ENCODE measurements around the gene GPLD1. TPM values are rescaled to one million over a fixed set of nuclear protein-coding genes. Genes with fewer than 3 reads are reported as not detected.
"Not testable (repeated sequence)": the region's sequence is repeated elsewhere in the genome, so short reads cannot be mapped to it uniquely, and the experiment has no call there.

The GPLD1 gene
- total RNA-seq, 5 donors from 2014 or later (not counting 1 experiment from before 2014, with no cell fraction given): 0.50 to 1.5 (median 1.4) TPM

DNA sequence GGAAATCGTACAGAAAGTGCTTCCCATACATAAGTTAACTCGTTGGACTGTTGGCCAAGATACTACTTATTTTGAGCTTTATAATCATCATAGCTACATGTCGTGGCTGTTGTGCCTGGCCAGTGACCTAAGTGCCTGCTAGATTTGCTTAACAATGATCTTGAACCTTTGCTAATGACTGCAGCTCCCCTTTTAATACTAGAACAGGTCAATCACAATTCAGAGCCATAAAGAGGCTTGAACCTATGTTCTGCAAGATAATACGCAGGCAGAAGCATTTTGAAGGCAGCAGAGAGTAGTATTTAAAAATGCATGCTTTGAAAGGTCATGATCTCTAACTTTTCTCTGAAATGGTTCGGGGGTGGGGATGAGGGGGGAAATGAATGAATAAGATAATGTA, 84.1 kb downstream of the GPLD1 start:
- DNase-seq: no peak
- 97% methylated on average over 3 of the region's 5 CpGs for WGBS (ENCODE audit: insufficient coverage)
- no peak overlapping the region for H3K4me3 Mint-ChIP-seq

DNA sequence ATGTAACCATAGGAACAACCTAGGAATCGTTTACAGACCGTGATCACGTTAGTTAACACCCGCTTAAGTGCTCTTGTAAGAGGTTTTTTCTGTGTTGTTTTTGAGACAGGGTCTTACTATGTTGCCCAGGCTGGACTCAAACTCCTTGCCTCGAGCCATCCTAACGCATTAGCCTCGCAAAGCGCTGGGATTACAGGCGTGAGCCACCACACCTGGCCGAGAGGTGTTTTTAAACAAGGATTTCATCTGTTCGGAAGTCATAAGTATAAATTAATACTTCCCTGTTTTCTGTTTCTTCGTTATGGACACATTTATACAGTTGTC, 85.9 kb downstream of the GPLD1 start:
- Histone ChIP-seq H3K36me3 (ENCODE audit: control insufficient read depth in 2 of 2, extremely low read depth in 1 of 2, insufficient read depth in 1 of 2, low read length in 1 of 2) (peaks cover 0 to 8% of the 10 kb centered on the region in 2 donors), H3K27me3 (replicated peaks in 1 of 2; ENCODE audit: control insufficient read depth in 2 of 2, extremely low read depth in 1 of 2, insufficient read depth in 2 of 2, low read length in 1 of 2) (peaks cover 2 to 10% of the 10 kb centered on the region in 2 experiments), H3K9me3 (no peaks in the 10 kb centered on the region), H3K4me1 (ENCODE audit: control insufficient read depth in 1 of 2, extremely low read depth in 1 of 2, insufficient read depth in 2 of 2, low read length in 2 of 2) (peaks cover 10 to 15% of the 10 kb centered on the region in 2 experiments), H3K27ac (ENCODE audit: low read length) (no peak overlapping the region), H3K4me3 (ENCODE audit: control insufficient read depth in 1 of 2, extremely low read depth in 1 of 2, low read length in 1 of 2) (peak overlapping the region; percentile 65 to 95)
- 3% methylated on average over 5 of the region's 12 CpGs for WGBS (ENCODE audit: insufficient coverage)
- no peaks in the 10 kb centered on the region for H3K9me3 Mint-ChIP-seq
- peak overlapping the region; percentile 30 to 71 for H3K27ac Mint-ChIP-seq
- peaks cover 16 to 18% of the 10 kb centered on the region in 2 donors for H3K27me3 Mint-ChIP-seq
- ATAC-seq (replicated peaks in 1 of 4) (no peak), DNase-seq (peak in 1 of 35 experiments; percentile 10)
- ChIA-PET CTCF (no interaction called here), POLR2A (no interaction called here)
- H3K36me3 Mint-ChIP-seq: peaks cover 4% of the 10 kb centered on the region
- H3K4me1 Mint-ChIP-seq: peaks cover 25 to 35% (median 29%) of the 10 kb centered on the region in 3 donors
- peak overlapping the region; percentile 92 to 96 (median 92) for H3K4me3 Mint-ChIP-seq

More for the DNA sequence above, 84.1 kb downstream of the GPLD1 start:
- no peak overlapping the region for H3K4me3 ChIP-seq (ENCODE audit: control insufficient read depth in 1 of 2, extremely low read depth in 1 of 2, low read length in 1 of 2)
- peaks cover 0 to 2% of the 10 kb centered on the region in 2 experiments for H3K27me3 ChIP-seq (replicated peaks in 1 of 2; ENCODE audit: control insufficient read depth in 2 of 2, extremely low read depth in 1 of 2, insufficient read depth in 2 of 2, low read length in 1 of 2)
- Mint-ChIP-seq H3K27me3 (peaks cover 2 to 6% of the 10 kb centered on the region in 2 donors), H3K27ac (no peak overlapping the region), H3K4me1 (peaks cover 29 to 40% (median 32%) of the 10 kb centered on the region in 3 donors), H3K9me3 (no peaks in the 10 kb centered on the region), H3K36me3 (peaks cover 8% of the 10 kb centered on the region)
- H3K4me1 ChIP-seq (ENCODE audit: control insufficient read depth in 1 of 2, extremely low read depth in 1 of 2, insufficient read depth in 2 of 2, low read length in 2 of 2): peaks cover 10 to 15% of the 10 kb centered on the region in 2 experiments
- no peak for ATAC-seq (replicated peaks in 1 of 4)
- peaks cover 0 to 17% of the 10 kb centered on the region in 2 donors for H3K36me3 ChIP-seq (ENCODE audit: control insufficient read depth in 2 of 2, extremely low read depth in 1 of 2, insufficient read depth in 1 of 2, low read length in 1 of 2)
- POLR2A ChIA-PET: interaction anchor here in 1 of 2 donors (0.6 kb wide), 1 partner anchor 33 kb away, joined by 4 read pairs; no protein-coding TSS in a partner anchor
- H3K27ac ChIP-seq (ENCODE audit: low read length): no peak overlapping the region
- CTCF ChIA-PET: no interaction called here
- H3K9me3 ChIP-seq: no peaks in the 10 kb centered on the region

DNA sequence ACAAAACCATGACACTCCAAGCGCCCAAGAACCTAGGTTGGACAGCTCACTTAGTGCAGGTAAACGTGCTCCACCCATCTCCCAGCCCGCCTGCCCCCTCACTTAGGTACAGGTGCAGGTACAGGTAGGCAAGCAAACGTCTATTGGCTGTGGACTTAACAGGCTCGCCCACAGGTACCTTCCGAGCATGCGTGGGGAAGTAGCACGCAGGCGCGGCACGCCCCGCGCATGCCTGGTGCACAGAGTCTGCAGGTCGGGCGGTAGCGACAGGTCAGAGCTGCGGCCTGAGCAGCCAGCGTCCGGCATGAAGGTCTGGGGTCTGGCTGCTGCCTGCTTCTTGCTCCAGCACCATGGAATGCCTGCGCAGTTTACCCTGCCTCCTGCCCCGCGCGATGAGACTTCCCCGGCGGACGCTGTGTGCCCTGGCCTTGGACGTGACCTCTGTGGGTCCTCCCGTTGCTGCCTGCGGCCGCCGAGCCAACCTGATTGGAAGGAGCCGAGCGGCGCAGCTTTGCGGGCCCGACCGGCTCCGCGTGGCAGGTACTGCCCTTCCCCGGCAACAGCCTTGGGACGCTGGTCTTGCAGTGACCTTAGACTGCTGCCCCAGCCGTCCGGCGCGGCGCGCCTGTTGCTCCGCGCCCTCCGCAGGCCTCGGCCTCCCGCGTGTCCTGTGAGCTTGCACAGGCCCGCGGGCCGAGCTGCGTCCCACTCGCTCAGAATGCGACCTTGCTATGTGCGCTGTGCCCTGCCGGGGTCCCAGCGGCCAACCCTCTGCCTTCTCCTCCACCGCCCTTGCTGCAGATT, 86.5 kb downstream of the GPLD1 start, which contains the start of gene MRS2:
TSS of gene MRS2 (plus strand) at position 240 of the 804 bp plus-strand sequence. CDS start at position 351, 111 bp downstream.
- H3K27ac ChIP-seq (ENCODE audit: low read length): no peak within 1 kb of the TSS
- WGBS (ENCODE audit: insufficient coverage): under 1% methylated on average over 58 of the region's 63 CpGs
- DNase-seq: peak; percentile 60 to 84 (median 72)
- peak within 1 kb of the TSS; percentile 65 to 95 for H3K4me3 ChIP-seq (ENCODE audit: control insufficient read depth in 1 of 2, extremely low read depth in 1 of 2, low read length in 1 of 2)
- peaks cover 2 to 14% of the 10 kb centered on the region in 2 experiments for H3K27me3 ChIP-seq (replicated peaks in 1 of 2; ENCODE audit: control insufficient read depth in 2 of 2, extremely low read depth in 1 of 2, insufficient read depth in 2 of 2, low read length in 1 of 2)
- peaks cover 10 to 15% of the 10 kb centered on the region in 2 experiments for H3K4me1 ChIP-seq (ENCODE audit: control insufficient read depth in 1 of 2, extremely low read depth in 1 of 2, insufficient read depth in 2 of 2, low read length in 2 of 2)
- ChIA-PET CTCF (no interaction called here), POLR2A (no interaction called here)
- peak; percentile 93 to 97 (median 96) for ATAC-seq (replicated peaks in 1 of 4)
- Mint-ChIP-seq H3K27me3 (peaks cover 21 to 22% of the 10 kb centered on the region in 2 donors), H3K36me3 (peaks cover 4% of the 10 kb centered on the region), H3K27ac (peak within 1 kb of the TSS; percentile 49 to 76), H3K4me1 (peaks cover 25 to 32% (median 29%) of the 10 kb centered on the region in 3 donors), H3K4me3 (peak within 1 kb of the TSS; percentile 92 to 96 (median 92)), H3K9me3 (no peaks in the 10 kb centered on the region)
- H3K9me3 ChIP-seq: no peaks in the 10 kb centered on the region
- peaks cover 0 to 7% of the 10 kb centered on the region in 2 donors for H3K36me3 ChIP-seq (ENCODE audit: control insufficient read depth in 2 of 2, extremely low read depth in 1 of 2, insufficient read depth in 1 of 2, low read length in 1 of 2)

DNA sequence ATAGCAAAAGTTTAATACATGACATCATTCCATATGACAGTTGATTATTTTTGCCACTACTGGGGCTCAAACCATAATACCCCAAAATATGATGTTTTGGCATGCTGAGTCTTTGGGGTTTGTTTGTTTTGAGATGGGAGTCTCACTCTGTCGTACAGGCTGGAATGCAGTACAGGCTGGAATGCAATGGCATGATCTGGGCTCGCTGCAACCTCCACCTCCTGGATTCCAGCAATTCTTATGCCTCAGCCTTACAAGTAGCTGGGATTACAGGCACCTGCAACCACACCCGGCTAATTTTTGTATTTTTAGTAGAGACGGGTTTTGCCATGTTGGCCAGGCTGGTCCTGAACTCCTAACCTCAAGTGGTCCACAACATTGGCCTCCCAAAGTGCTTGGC, 87.9 kb downstream of the GPLD1 start:
- Histone ChIP-seq H3K27ac (ENCODE audit: low read length) (no peak overlapping the region), H3K27me3 (replicated peaks in 1 of 2; ENCODE audit: control insufficient read depth in 2 of 2, extremely low read depth in 1 of 2, insufficient read depth in 2 of 2, low read length in 1 of 2) (peaks cover 2 to 14% of the 10 kb centered on the region in 2 experiments), H3K36me3 (ENCODE audit: control insufficient read depth in 2 of 2, extremely low read depth in 1 of 2, insufficient read depth in 1 of 2, low read length in 1 of 2) (no peaks in the 10 kb centered on the region), H3K4me3 (ENCODE audit: control insufficient read depth in 1 of 2, extremely low read depth in 1 of 2, low read length in 1 of 2) (no peak overlapping the region), H3K9me3 (no peaks in the 10 kb centered on the region), H3K4me1 (ENCODE audit: control insufficient read depth in 1 of 2, extremely low read depth in 1 of 2, insufficient read depth in 2 of 2, low read length in 2 of 2) (peaks cover 10 to 15% of the 10 kb centered on the region in 2 experiments)
- DNase-seq (no peak), ATAC-seq (replicated peaks in 1 of 4) (no peak)
- ChIA-PET CTCF (no interaction called here), POLR2A (no interaction called here)
- Mint-ChIP-seq H3K27ac (no peak overlapping the region), H3K4me3 (no peak overlapping the region), H3K27me3 (peaks cover 32 to 35% of the 10 kb centered on the region in 2 donors), H3K36me3 (peaks cover 4% of the 10 kb centered on the region), H3K4me1 (peaks cover 25 to 30% (median 29%) of the 10 kb centered on the region in 3 donors), H3K9me3 (peaks cover 0 to under 1% (median 0%) of the 10 kb centered on the region in 3 donors)
- 100% methylated on average over 2 of the region's 4 CpGs for WGBS (ENCODE audit: insufficient coverage)

DNA sequence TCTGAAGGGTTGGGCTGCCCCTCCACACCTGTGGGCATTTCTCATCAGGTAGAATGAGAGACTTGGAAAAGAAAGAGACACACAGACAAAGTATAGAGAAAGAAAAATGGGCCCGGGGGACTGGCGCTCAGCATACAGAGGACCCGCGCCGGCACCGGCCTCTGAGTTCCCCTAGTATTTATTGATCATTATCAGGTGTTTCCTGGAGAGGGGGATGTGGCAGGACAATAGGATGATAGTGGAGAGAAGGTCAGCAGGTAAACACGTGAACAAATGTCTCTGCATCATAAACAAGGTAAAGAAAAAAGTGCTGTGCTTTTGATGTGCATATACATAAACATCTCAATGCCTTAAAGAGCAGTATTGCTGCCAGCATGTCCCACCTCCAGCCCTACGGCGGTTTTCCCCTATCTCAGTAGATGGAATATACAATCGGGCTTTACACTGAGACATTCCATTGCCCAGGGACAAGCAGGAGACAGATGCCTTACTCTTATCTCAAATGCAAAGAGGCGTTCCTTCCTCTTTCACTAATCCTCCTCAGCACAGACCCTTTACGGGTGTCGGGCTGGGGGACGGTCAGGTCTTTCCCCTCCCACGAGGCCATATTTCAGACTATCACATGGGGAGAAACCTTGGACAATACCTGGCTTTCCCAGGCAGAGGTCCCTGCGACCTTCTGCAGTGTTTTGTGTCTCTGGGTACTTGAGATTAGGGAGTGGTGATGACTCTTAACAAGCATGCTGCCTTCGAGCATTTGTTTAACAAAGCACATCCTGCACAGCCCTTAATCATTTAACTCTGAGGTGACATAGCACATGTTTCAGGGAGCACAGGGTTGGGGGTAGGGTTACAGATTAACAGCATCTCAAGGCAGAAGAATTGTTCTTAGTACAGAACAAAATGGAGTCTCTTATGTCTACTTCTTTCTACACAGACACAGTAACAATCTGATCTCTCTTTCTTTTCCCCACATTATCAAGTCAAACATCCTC, 89.0 kb downstream of the GPLD1 start:
- Histone ChIP-seq H3K27me3 (replicated peaks in 1 of 2; ENCODE audit: control insufficient read depth in 2 of 2, extremely low read depth in 1 of 2, insufficient read depth in 2 of 2, low read length in 1 of 2) (peaks cover 2 to 16% of the 10 kb centered on the region in 2 experiments), H3K4me1 (ENCODE audit: control insufficient read depth in 1 of 2, extremely low read depth in 1 of 2, insufficient read depth in 2 of 2, low read length in 2 of 2) (peaks cover 10 to 15% of the 10 kb centered on the region in 2 experiments)
- H3K36me3 Mint-ChIP-seq; CTCF ChIA-PET; POLR2A ChIA-PET; ATAC-seq (replicated peaks in 1 of 4); H3K27ac Mint-ChIP-seq; H3K4me3 ChIP-seq (ENCODE audit: control insufficient read depth in 1 of 2, extremely low read depth in 1 of 2, low read length in 1 of 2); H3K4me3 Mint-ChIP-seq; H3K9me3 Mint-ChIP-seq; H3K9me3 ChIP-seq; H3K27ac ChIP-seq (ENCODE audit: low read length); H3K36me3 ChIP-seq (ENCODE audit: control insufficient read depth in 2 of 2, extremely low read depth in 1 of 2, insufficient read depth in 1 of 2, low read length in 1 of 2); DNase-seq: not testable (repeated sequence)
- 21% methylated on average over 4 of the region's 17 CpGs for WGBS (ENCODE audit: insufficient coverage)
- Mint-ChIP-seq H3K27me3 (peaks cover 38 to 39% of the 10 kb centered on the region in 2 donors), H3K4me1 (peaks cover 25 to 30% (median 26%) of the 10 kb centered on the region in 3 donors)

DNA sequence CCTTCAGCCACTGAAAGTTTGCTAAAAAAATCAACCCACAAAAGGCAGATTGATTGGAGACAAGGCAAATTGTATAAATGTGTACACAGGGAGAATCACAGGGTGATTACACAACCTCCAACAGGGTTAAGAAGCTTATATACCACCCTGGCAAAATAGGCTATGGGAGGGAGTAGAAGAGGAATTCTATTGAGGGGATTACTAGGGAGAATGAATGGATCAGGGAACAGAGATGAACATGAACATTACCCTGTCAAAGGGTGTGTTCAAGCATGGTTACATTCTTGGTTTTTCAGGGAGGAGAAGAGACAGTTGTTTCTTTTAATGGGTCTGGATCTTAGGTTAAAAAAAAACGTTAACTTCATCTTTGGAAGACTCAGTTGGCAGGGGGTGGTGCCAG, 91.7 kb downstream of the GPLD1 start:
- Histone ChIP-seq H3K9me3 (no peaks in the 10 kb centered on the region), H3K27ac (ENCODE audit: low read length) (no peak overlapping the region), H3K4me3 (ENCODE audit: control insufficient read depth in 1 of 2, extremely low read depth in 1 of 2, low read length in 1 of 2) (no peak overlapping the region), H3K4me1 (ENCODE audit: control insufficient read depth in 1 of 2, extremely low read depth in 1 of 2, insufficient read depth in 2 of 2, low read length in 2 of 2) (peaks cover 0 to 2% of the 10 kb centered on the region in 2 experiments), H3K27me3 (replicated peaks in 1 of 2; ENCODE audit: control insufficient read depth in 2 of 2, extremely low read depth in 1 of 2, insufficient read depth in 2 of 2, low read length in 1 of 2) (peaks cover 2 to 16% of the 10 kb centered on the region in 2 experiments), H3K36me3 (ENCODE audit: control insufficient read depth in 2 of 2, extremely low read depth in 1 of 2, insufficient read depth in 1 of 2, low read length in 1 of 2) (no peaks in the 10 kb centered on the region)
- H3K27me3 Mint-ChIP-seq: peaks cover 39 to 45% of the 10 kb centered on the region in 2 donors
- ChIA-PET POLR2A (interaction anchor here in 1 of 2 donors (0.6 kb wide), 1 partner anchor 280 kb away, joined by 3 read pairs; no protein-coding TSS in a partner anchor), CTCF (no interaction called here)
- no peaks in the 10 kb centered on the region for H3K36me3 Mint-ChIP-seq
- no CpG with 5 or more reads among the region's 1 CpG for WGBS (ENCODE audit: insufficient coverage)
- DNase-seq (no peak), ATAC-seq (replicated peaks in 1 of 4) (no peak)
- peaks cover 4 to 8% (median 6%) of the 10 kb centered on the region in 3 donors for H3K4me1 Mint-ChIP-seq
- peaks cover 0 to 2% (median 0%) of the 10 kb centered on the region in 3 donors for H3K9me3 Mint-ChIP-seq
- H3K4me3 Mint-ChIP-seq: no peak overlapping the region
- H3K27ac Mint-ChIP-seq: no peak overlapping the region
